ENCODE measurements around the gene TMEM39B.
"Not testable (repeated sequence)": the region's sequence is repeated elsewhere in the genome, so short reads cannot be mapped to it uniquely, and the experiment has no call there.

The TMEM39B gene

GRCh38 chr1:32072622-32073298 is at the start of gene TMEM39B:
Gene TMEM39B (plus strand): TSS chr1:32072939. CDS start chr1:32073048, 109 bp downstream.
- DNase-seq: peak; percentile 82 to 93 (median 88)

DNA sequence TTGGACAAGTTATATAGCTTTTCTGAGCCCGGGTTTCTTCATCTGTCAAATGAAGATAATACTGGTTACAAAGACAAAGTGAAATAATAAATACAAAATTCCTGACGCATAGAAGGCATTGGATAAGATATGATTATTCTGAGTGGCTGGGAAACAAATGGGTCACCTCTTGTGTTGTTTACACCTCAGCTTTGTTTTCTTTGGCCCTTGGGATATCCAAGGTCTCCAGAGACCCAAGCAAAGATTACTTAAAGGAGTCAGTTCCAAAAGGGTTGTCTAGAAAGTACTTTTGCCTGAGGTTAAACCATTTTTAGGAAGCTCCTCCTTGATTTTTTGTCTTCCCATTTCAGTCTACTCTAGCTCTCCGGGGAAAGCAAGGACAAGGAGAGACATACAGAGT is 49.4 kb upstream of the TMEM39B start:
- no peak for DNase-seq

DNA sequence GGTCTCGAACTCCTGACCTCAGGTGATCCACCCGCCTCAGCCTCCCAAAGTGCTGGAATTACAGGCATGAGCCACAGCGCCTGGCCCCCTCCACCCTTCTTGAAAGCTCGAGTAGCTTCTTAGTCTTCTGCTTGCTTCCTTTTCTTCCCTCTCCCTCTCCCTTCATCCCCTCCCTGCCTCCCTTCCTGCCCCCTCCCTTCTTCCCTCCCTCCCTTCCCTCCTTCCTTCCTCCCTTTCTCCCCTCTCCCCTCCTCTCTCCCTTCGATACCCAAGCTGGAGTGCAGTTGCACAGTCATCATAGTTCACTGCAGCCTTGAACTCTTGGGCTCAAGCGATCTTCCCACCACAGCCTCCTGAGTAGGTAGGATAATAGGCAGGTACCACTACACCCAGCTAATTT is 47.2 kb upstream of the TMEM39B start:
- DNase-seq: no peak

- no peak for DNase-seq
These were observed 44.0 kb upstream of the TMEM39B start for GRCh38 chr1:32028746-32029145.

- no peak for DNase-seq
These were observed 41.0 kb upstream of the TMEM39B start for GRCh38 chr1:32031578-32032274.

GRCh38 chr1:32032275-32032615 is 40.5 kb upstream of the TMEM39B start:
- DNase-seq: no peak

DNA sequence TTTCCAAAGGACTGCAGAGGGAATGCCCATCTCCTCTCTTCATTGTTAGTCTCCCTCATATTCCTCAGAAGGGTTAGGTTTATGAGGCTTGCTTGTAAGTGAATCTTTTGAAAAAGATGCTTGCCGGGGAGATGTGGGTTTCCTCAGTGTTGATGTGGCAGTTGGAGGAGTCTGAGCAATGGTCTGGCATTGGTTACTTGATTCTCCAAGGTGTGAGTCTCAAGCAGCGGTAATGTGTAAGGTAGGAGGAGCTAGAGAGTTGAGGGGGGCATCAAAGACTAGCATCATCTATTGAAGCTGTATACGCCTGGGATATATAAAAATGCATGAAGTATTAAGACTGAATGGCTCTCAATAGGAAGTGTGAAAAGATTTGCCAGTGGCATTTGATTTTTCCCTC is 37.6 kb upstream of the TMEM39B start:
- no peak for DNase-seq

DNA sequence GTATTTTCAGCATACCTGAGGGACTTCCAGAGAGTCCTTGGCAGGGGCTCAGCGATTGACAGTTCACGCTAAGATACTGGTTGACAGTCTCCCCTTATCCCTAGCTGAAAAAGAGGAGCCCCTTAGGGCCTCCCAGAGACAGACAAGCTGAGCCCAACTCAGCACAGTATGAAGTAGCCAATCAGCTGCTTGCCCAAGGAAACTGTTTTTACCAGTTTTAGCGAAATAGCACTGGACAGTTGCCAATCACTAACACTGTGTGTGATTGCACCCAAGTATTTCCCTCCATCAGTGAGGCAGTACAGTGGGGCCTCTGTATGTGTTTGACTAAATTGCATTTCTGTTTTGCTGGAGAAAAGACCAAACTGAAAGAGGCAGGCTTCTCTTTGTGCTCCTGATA is 32.0 kb upstream of the TMEM39B start:
- no peak for DNase-seq

- DNase-seq: no peak
These were observed 30.4 kb upstream of the TMEM39B start for GRCh38 chr1:32042330-32042729.

DNA sequence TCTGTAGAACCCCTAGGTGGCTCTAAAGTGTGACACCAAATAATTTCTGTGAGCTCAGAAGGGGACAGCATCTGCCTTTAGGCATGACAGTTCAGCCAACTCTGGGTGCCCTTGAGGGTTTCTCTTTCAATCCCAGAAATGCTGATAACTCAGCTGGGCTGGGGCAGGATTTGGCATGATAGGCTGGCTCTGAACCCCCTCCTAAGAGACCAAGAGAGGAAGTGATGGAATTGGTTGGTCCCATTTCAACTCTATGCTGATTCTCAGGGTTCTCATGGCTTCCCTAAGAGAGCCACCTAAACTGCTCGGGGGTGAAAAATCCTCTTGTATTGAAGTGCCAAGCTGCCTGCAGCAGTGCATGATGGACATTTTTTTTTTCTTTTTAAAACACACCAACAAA is 28.5 kb upstream of the TMEM39B start:
- DNase-seq: no peak

DNA sequence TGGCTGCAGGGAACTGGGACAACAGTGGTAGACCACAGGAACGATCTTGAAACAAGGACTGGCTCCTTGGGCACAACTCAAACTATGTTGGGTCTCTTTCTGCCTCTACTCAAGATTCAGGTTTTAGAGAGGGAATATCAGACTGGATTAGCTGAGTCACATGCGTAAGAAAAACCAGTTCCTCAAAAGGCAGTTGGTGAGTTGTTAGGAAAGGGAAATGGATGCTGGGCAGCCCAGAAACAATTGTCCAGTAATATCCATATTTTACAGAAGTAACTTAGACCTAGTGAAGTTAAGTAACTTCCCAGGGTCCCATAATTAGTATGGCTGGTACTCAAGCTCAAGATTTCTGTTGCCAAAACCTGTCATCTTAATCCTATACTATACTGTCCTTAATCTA is 27.0 kb upstream of the TMEM39B start:
- DNase-seq: no peak

DNA sequence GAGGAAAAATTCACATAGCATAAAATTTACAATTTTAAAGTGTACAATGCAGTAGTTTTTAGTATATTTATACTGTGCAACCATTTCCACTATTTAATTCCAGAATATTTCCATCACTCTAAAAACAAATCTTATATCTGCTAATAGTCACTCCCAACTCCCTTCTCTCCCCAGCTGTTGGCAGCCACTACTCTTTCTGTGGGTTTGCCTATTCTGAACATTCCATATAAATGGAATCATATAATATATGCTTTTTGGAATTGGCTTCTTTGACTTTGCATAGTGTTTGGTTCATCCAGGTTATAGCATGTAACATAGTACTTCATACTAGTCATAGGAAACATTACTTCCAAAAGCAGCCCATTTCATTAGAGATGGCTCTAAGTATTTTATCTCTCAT is 25.0 kb upstream of the TMEM39B start:
- no peak for DNase-seq

- no peak for DNase-seq
These were observed 24.3 kb upstream of the TMEM39B start for GRCh38 chr1:32048440-32048839.

DNA sequence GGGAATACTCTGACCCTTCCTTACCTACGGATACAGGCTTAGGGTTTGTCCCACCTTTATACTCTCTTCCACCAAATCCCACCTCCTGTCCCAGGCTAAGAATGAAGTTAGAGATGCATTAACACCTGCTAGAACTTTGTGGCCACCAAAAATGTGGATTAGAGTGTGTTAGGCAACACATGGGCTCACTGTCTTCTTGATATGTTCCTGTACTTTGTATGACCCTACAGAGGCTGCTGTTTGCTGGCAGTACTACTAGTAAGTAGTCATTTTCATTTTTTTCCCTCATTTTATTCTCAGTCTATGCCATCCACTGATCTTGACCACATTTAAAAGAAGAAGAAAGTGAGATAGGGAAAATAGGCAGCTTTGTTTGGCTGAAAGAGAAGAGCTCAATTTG is 21.0 kb upstream of the TMEM39B start:
- DNase-seq: no peak

DNA sequence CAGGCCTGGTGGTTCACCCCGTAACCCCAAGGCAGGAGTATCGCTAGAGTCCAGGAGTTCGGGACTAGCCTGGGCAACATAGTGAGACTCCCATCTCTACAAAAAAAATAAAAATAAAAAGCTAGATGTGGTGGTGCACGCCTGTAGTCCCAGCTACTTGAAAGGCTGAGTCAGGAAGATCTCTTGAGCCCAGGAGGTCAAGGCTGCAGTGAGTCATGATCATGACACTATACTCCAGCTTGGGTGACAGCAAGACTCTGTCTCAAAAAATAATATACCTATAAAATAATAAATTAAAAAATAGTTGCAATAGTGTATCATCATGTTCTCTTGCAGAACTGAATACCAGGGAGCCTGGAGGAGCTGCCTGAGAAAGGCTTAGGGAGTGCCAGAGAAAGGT is 19.9 kb upstream of the TMEM39B start:
- DNase-seq: no peak

DNA sequence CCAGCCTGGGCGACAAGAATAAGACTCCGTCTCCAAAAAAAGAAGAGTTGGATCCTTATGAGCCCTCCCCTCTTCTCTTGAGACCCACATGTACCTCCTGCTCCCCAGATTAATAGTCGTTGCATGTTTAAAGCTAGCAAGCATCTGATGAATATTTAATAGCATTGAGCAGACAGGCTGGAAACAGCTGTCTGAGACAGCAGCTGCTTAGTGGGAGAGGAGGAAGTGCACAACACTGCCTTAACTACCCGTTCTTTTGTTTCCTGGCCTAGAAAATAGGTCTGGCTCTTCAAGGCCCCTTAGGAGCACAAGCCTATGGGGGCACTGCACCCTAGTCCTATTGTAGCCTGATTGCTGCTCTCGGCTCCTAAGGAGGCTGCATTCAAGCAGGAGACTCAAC is 17.3 kb upstream of the TMEM39B start:
- DNase-seq: no peak

GRCh38 chr1:32056598-32056997 is 16.1 kb upstream of the TMEM39B start:
- no peak for DNase-seq

DNA sequence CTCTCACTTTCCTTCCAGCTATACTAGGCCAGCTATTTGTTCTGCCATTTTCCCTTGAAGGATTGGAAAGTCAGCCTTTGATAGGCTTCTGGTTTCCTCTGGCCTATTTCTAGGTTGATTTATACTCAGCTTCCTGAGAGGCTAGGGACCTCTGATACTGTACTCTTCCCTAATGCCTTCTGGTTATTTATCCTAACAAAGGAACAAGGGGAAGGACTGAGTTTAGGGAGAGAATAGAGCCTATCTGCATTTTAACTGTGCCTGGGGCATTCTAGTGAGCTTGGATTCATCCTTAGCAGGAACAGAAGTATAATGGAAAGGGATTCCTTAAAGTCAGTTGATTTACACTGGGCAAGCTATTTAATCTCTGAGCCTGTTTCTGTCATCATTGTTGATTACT is 11.8 kb upstream of the TMEM39B start:
- no peak for DNase-seq

- no peak for DNase-seq
These were observed 9.9 kb upstream of the TMEM39B start for GRCh38 chr1:32062867-32063230.

DNA sequence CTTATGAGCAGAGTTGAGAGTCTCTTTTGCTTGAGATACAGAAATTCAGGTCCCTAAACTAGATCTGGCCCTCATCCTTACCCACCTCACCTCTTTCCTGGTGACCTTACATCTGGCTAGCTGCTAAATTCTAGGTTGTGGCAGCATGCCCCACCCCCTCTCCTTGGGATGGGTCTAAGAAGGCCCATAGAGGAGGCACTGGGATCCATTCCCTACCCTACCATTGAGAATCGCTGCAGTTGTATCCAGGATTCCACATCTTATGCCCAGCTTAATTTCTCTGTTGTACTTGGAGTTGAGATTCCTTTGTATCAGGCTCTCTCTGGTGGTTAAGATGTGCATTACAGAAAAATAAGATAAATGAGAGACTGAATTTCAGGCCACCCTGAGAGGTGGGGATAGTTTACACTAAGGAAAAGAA is 9.5 kb upstream of the TMEM39B start:
- no peak for DNase-seq

GRCh38 chr1:32065613-32066488 is 6.9 kb upstream of the TMEM39B start:
- DNase-seq: not testable (repeated sequence)

GRCh38 chr1:32066489-32066873 is 6.3 kb upstream of the TMEM39B start:
- DNase-seq: no peak

DNA sequence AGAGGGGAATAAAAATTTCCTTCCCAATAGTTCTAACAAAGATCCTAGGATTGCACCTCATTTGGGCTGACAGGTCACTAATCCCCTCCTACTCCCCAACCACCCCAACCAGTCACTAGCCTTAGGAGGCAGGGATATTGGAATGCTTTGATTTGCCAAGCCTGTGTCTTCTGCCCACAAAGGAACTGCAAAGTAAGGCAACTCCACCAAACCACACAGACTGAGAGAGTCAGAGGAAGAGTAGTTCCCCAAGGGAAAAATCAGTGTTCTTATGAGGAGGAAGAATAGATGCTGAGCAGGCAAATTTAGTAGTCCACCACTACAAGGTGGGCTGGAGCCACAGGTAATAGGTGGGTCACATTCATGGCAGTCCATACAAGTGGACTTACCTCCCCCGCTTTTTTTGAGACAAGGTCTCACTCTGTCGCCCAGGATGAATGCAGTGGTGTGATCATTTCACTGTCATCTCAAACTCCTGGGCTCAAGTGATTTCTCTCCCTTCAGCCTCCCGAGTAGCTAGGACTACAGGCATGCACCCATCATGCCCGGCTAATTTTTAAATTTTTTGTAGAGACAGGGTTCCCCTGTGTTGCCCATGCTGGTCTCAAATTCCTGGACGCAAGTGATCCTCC is 3.7 kb upstream of the TMEM39B start:
- no peak for DNase-seq

Measured in activated CD4-positive, CD25-positive, alpha-beta regulatory T cell (primary cell).